HL-60 (cell line): Measurements from ENCODE around the gene ITGA7.
A peak's percentile ranks its signal among the peaks of the same experiment; 100 is the strongest.

ENCODE experiments used
- DNase-seq, 2 experiments: peaks; one replicate each; pipeline ENCODE4 v3.0.0-alpha.2; 2010 to 2020; ENCODE audit warnings: low read depth in 1 of 2, low spot score in 1 of 2
- H3K27ac ChIP-seq: fragments of 250-450 bp; sonication (Bioruptor Pico); replicated peaks from 2 replicates; pipeline ENCODE4 v1.5.1; 2020; ENCODE audit warnings: mild to moderate bottlenecking, moderate library complexity
- H3K27me3 ChIP-seq: fragments of 250-450 bp; sonication (Bioruptor Pico); 2 replicates; pipeline ENCODE4 v1.5.1; 2021; ENCODE audit warnings: mild to moderate bottlenecking, moderate library complexity; ENCODE audit not compliant: insufficient read depth, poor library complexity, severe bottlenecking
- H3K4me3 ChIP-seq: replicated peaks from 2 replicates; pipeline ENCODE4 v1.5.1; 2011; ENCODE audit warnings: mild to moderate bottlenecking, control low read depth, low read length; ENCODE audit not compliant: insufficient read depth
- CTCF ChIP-seq: IDR thresholded peaks from one replicate; pipeline ENCODE4 v1.5.1; 2011; ENCODE audit warnings: low read length, control low read depth, inconsistent platforms; ENCODE audit not compliant: insufficient read depth
- GABPA ChIP-seq: IDR thresholded peaks from 2 replicates; pipeline ENCODE4 v1.6.1; 2012; ENCODE audit warnings: low read depth
- POLR2AphosphoS5 ChIP-seq: IDR thresholded peaks from 2 replicates; pipeline ENCODE4 v1.6.1; 2012; ENCODE audit warnings: low read depth
- REST ChIP-seq: IDR thresholded peaks from 2 replicates; pipeline ENCODE4 v1.6.1; 2012; ENCODE audit warnings: low read depth; ENCODE audit not compliant: insufficient replicate concordance
- SPI1 ChIP-seq: IDR thresholded peaks from 2 replicates; pipeline ENCODE4 v1.6.1; 2012; ENCODE audit warnings: low read depth, mild to moderate bottlenecking, borderline replicate concordance

Gene ITGA7

GRCh38 chr12:55721601-55722213 lies 14.0 kb upstream of the ITGA7 start:
- Histone ChIP-seq H3K27me3 (no peaks in the 10 kb centered on the region), H3K27ac (no peak overlapping the region), H3K4me3 (no peak overlapping the region)
- no peak for DNase-seq
- TF ChIP-seq GABPA (no peak), POLR2AphosphoS5 (no peak), REST (no peak), CTCF (no peak), SPI1 (no peak)

- Histone ChIP-seq H3K4me3 (no peak overlapping the region), H3K27ac (no peak overlapping the region), H3K27me3 (no peaks in the 10 kb centered on the region)
- no peak for TF ChIP-seq SPI1
- TF ChIP-seq CTCF: peak; percentile 84
- peak; percentile 78 to 94 for DNase-seq
These were observed 13.3 kb upstream of the ITGA7 start for GRCh38 chr12:55720894-55721444.

- no peak within 1 kb of the TSS for H3K27ac ChIP-seq
- no peak for DNase-seq
These were observed 12.4 kb upstream of the ITGA7 start, which contains the start of gene RDH5 for GRCh38 chr12:55720071-55720564. Gene RDH5 (plus strand): TSS chr12:55720393. CDS start chr12:55721185, 792 bp downstream.

More at GRCh38 chr12:55720071-55720564, 12.4 kb upstream of the ITGA7 start, which contains the start of gene RDH5:
- Histone ChIP-seq H3K4me3 (no peak within 1 kb of the TSS), H3K27me3 (no peaks in the 10 kb centered on the region)
- TF ChIP-seq SPI1 (no peak), GABPA (no peak), POLR2AphosphoS5 (no peak), REST (no peak), CTCF (no peak)
